ENCODE measurements around the gene HS3ST4.

Gene HS3ST4

DNA sequence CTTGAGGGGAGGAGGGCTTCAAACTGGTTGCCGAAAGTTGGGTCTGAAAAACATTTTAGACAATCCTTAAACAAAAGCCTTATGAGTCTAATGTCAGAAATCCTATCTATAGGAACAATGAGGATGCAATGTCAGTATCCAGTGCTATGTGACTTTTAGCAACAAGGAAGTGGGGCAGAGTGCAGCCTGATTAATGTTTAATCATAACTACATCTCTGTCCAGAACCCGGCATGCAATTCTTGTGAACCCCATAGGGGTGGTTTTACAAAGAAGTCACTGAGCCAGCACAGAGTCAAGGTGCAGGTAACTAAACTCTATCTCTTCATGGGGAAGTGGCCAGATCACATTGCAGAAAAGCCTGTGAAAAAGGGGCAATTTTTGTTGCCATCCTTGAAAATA, 267.5 kb downstream of the HS3ST4 start:
- no peak overlapping the region for H2BK5ac ChIP-seq (ENCODE audit: low read length)
- H3K23ac ChIP-seq (ENCODE audit: low read length): no peak overlapping the region
- no peaks in the 10 kb centered on the region for H3K79me2 ChIP-seq (ENCODE audit: control insufficient read depth, insufficient read depth, low read length)
- H3K18ac ChIP-seq (ENCODE audit: low read length): no peak overlapping the region
- H2BK120ac ChIP-seq (ENCODE audit: low read depth, low read length): no peak overlapping the region
- WGBS (ENCODE audit: extremely low coverage, insufficient coverage, low lambda C conversion rate): no CpG with 5 or more reads among the region's 2 CpGs
- H3K4me3 ChIP-seq (ENCODE audit: low read length): no peak overlapping the region
- H2AK5ac ChIP-seq (ENCODE audit: low read length): no peak overlapping the region
- no peaks in the 10 kb centered on the region for H3K27me3 ChIP-seq (ENCODE audit: insufficient read depth, low read length, poor library complexity)
- H4K5ac ChIP-seq (ENCODE audit: low read length): no peak overlapping the region
- H3K4me1 ChIP-seq (ENCODE audit: control insufficient read depth, low read depth, low read length): no peaks in the 10 kb centered on the region
- H3K27ac ChIP-seq (ENCODE audit: low read depth, low read length): no peak overlapping the region
- H3K56ac ChIP-seq (ENCODE audit: low read length): no peak overlapping the region
- H2BK15ac ChIP-seq (replicated peaks; ENCODE audit: low read depth): no peak overlapping the region
- no peak for DNase-seq
- H3K4ac ChIP-seq (ENCODE audit: low read depth, low read length): no peak overlapping the region
- H3K79me1 ChIP-seq (ENCODE audit: low read length): no peaks in the 10 kb centered on the region
- no peaks in the 10 kb centered on the region for H3K36me3 ChIP-seq (ENCODE audit: control insufficient read depth, insufficient read depth, low read length)
- no peak overlapping the region for H3K9ac ChIP-seq (ENCODE audit: low read length)
- H4K8ac ChIP-seq (ENCODE audit: low read depth, low read length): no peak overlapping the region
- no peak overlapping the region for H3K4me2 ChIP-seq (ENCODE audit: low read length)

DNA sequence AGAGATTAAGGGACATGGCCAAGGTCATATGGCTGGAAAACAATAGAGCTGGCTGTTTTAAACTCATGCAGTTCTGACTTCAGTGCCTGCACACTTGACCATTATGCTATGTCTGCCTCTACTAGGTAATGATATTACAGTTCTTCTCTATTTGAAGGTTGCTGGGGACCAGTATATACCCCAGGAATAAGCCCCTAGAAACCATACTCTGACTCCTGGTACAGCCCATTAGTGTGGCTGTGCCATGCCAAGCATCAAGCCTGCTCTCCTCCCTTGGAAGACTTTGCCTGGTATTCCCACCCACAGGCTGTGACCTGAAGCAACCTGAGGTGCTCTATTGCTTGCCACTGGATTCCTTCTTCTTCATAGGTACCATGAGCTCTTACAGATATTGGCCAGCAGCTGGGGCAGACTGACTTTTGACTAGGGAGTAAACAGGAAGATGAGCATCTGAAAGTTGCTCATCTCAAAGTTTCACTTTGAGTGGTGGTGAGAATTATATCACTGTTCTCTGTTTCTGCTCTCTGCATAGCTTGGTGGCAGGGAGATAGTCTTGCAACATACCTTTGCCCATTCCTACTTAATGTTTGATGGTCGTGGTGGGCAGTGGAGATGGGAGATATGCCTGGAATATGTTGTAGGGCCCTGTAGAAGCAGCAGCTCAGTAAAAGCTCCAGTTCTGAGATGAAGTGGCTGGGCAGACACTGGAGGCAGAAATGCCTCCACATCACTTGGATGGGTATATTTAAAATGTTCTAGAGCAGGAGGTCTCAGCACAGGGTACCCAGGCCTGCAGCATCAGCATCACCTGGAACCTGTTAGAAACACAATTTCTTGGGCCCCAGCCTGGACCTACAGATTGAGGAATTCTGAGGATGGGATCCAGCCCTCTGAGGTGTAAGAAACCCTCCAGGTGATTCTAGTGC, 274.7 kb downstream of the HS3ST4 start:
- Histone ChIP-seq H3K4me1 (ENCODE audit: control insufficient read depth, low read depth, low read length) (no peaks in the 10 kb centered on the region), H3K36me3 (ENCODE audit: control insufficient read depth, insufficient read depth, low read length) (no peaks in the 10 kb centered on the region), H3K23ac (ENCODE audit: low read length) (no peak overlapping the region), H3K79me1 (ENCODE audit: low read length) (no peaks in the 10 kb centered on the region), H3K79me2 (ENCODE audit: control insufficient read depth, insufficient read depth, low read length) (no peaks in the 10 kb centered on the region), H2BK5ac (ENCODE audit: low read length) (no peak overlapping the region), H2BK15ac (replicated peaks; ENCODE audit: low read depth) (no peak overlapping the region), H3K4me2 (ENCODE audit: low read length) (no peak overlapping the region), H3K4me3 (ENCODE audit: low read length) (no peak overlapping the region), H2BK120ac (ENCODE audit: low read depth, low read length) (no peak overlapping the region), H3K4ac (ENCODE audit: low read depth, low read length) (no peak overlapping the region), H3K27ac (ENCODE audit: low read depth, low read length) (no peak overlapping the region), H4K5ac (ENCODE audit: low read length) (no peak overlapping the region), H3K18ac (ENCODE audit: low read length) (no peak overlapping the region), H3K9ac (ENCODE audit: low read length) (no peak overlapping the region), H3K27me3 (ENCODE audit: insufficient read depth, low read length, poor library complexity) (no peaks in the 10 kb centered on the region), H4K8ac (ENCODE audit: low read depth, low read length) (no peak overlapping the region), H3K56ac (ENCODE audit: low read length) (no peak overlapping the region), H2AK5ac (ENCODE audit: low read length) (no peak overlapping the region)
- no peak for DNase-seq
- WGBS (ENCODE audit: extremely low coverage, insufficient coverage, low lambda C conversion rate): no CpG with 5 or more reads among the region's 1 CpG

DNA sequence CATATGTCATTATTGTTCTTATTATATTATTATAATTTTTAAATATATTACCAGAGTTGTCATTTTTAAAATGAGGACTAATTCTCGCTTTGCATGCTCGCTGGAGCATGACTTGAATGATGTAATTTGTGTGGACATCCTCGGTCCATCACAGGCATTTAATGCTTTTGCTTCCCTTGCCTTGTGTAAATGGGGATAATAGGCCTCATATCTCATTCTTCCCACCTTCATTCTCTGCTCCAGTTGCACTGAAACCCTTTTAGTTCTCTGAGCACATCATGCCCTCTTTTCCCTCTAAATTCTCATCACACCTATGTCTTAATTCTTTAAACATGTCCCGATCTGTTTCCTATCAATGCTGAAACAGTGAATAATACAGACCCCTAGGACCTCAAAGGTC, 285.4 kb downstream of the HS3ST4 start:
- DNase-seq: no peak
- no peak overlapping the region for H2BK5ac ChIP-seq (ENCODE audit: low read length)
- WGBS (ENCODE audit: extremely low coverage, insufficient coverage, low lambda C conversion rate): no CpG with 5 or more reads among the region's 4 CpGs
- no peaks in the 10 kb centered on the region for H3K36me3 ChIP-seq (ENCODE audit: control insufficient read depth, insufficient read depth, low read length)
- H3K79me1 ChIP-seq (ENCODE audit: low read length): no peaks in the 10 kb centered on the region
- H3K9ac ChIP-seq (ENCODE audit: low read length): no peak overlapping the region
- H2BK15ac ChIP-seq (replicated peaks; ENCODE audit: low read depth): no peak overlapping the region
- no peak overlapping the region for H3K18ac ChIP-seq (ENCODE audit: low read length)
- H2AK5ac ChIP-seq (ENCODE audit: low read length): no peak overlapping the region
- H4K8ac ChIP-seq (ENCODE audit: low read depth, low read length): no peak overlapping the region
- no peak overlapping the region for H3K27ac ChIP-seq (ENCODE audit: low read depth, low read length)
- no peaks in the 10 kb centered on the region for H3K4me1 ChIP-seq (ENCODE audit: control insufficient read depth, low read depth, low read length)
- H3K4me2 ChIP-seq (ENCODE audit: low read length): no peak overlapping the region
- no peak overlapping the region for H4K5ac ChIP-seq (ENCODE audit: low read length)
- H2BK120ac ChIP-seq (ENCODE audit: low read depth, low read length): no peak overlapping the region
- no peaks in the 10 kb centered on the region for H3K27me3 ChIP-seq (ENCODE audit: insufficient read depth, low read length, poor library complexity)
- H3K4ac ChIP-seq (ENCODE audit: low read depth, low read length): no peak overlapping the region
- H3K23ac ChIP-seq (ENCODE audit: low read length): no peak overlapping the region
- no peaks in the 10 kb centered on the region for H3K79me2 ChIP-seq (ENCODE audit: control insufficient read depth, insufficient read depth, low read length)
- no peak overlapping the region for H3K4me3 ChIP-seq (ENCODE audit: low read length)
- no peak overlapping the region for H3K56ac ChIP-seq (ENCODE audit: low read length)

DNA sequence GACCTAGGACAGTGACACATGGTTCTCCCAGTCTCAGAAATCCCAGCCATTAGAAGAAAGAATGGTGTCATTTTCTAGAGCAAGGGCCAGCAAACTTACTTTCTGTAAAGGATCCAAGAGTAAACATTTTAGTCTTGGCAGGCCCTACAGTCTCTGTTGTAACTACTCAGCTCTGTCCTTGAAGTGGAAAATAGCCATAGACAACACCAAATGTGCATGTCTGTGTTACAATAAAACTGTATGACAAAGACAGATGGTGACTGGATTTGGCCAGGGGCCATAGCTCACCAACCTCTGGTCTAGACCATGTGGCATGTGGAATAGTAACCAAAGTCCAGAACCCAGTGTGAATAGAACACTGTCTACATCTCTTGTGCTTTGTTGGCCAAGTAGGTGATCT, 286.5 kb downstream of the HS3ST4 start:
- Histone ChIP-seq H3K79me1 (ENCODE audit: low read length) (no peaks in the 10 kb centered on the region), H3K4me2 (ENCODE audit: low read length) (no peak overlapping the region), H3K27ac (ENCODE audit: low read depth, low read length) (no peak overlapping the region), H3K56ac (ENCODE audit: low read length) (no peak overlapping the region), H3K4me3 (ENCODE audit: low read length) (no peak overlapping the region), H3K23ac (ENCODE audit: low read length) (no peak overlapping the region), H2BK5ac (ENCODE audit: low read length) (no peak overlapping the region), H2AK5ac (ENCODE audit: low read length) (no peak overlapping the region), H3K18ac (ENCODE audit: low read length) (no peak overlapping the region), H4K8ac (ENCODE audit: low read depth, low read length) (no peak overlapping the region), H2BK15ac (replicated peaks; ENCODE audit: low read depth) (no peak overlapping the region), H2BK120ac (ENCODE audit: low read depth, low read length) (no peak overlapping the region), H3K27me3 (ENCODE audit: insufficient read depth, low read length, poor library complexity) (no peaks in the 10 kb centered on the region), H3K9ac (ENCODE audit: low read length) (no peak overlapping the region), H3K4me1 (ENCODE audit: control insufficient read depth, low read depth, low read length) (no peaks in the 10 kb centered on the region), H3K4ac (ENCODE audit: low read depth, low read length) (no peak overlapping the region), H4K5ac (ENCODE audit: low read length) (no peak overlapping the region), H3K36me3 (ENCODE audit: control insufficient read depth, insufficient read depth, low read length) (no peaks in the 10 kb centered on the region), H3K79me2 (ENCODE audit: control insufficient read depth, insufficient read depth, low read length) (no peaks in the 10 kb centered on the region)
- no peak for DNase-seq

DNA sequence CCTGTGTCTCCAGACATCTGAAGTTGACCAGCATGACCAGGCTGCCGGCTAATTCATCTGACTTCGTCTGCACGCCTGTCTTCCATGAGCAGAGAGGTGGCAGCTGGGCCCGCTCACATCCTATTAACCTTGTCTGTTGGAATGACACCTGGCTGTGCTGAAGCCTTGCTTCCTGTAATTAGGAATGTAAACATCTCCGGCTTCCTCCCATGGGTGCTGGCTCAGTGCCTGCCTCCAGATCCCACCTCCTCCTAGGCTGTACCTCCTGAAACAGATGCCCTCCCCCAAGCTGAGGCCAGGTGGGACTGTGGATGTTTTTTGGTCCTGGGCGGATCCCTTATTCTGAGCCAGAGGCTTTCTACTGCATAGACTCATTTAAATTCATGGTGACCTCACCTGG, 296.3 kb downstream of the HS3ST4 start:
- H4K5ac ChIP-seq (ENCODE audit: low read length): no peak overlapping the region
- H3K27me3 ChIP-seq (ENCODE audit: insufficient read depth, low read length, poor library complexity): no peaks in the 10 kb centered on the region
- WGBS (ENCODE audit: extremely low coverage, insufficient coverage, low lambda C conversion rate): no CpG with 5 or more reads among the region's 6 CpGs
- no peak overlapping the region for H3K4me3 ChIP-seq (ENCODE audit: low read length)
- H2BK120ac ChIP-seq (ENCODE audit: low read depth, low read length): no peak overlapping the region
- no peaks in the 10 kb centered on the region for H3K79me2 ChIP-seq (ENCODE audit: control insufficient read depth, insufficient read depth, low read length)
- no peak overlapping the region for H3K18ac ChIP-seq (ENCODE audit: low read length)
- DNase-seq: peak; percentile 45
- no peak overlapping the region for H3K4ac ChIP-seq (ENCODE audit: low read depth, low read length)
- H3K79me1 ChIP-seq (ENCODE audit: low read length): no peaks in the 10 kb centered on the region
- H2AK5ac ChIP-seq (ENCODE audit: low read length): no peak overlapping the region
- no peak overlapping the region for H2BK5ac ChIP-seq (ENCODE audit: low read length)
- peak overlapping the region; percentile 3 for H3K23ac ChIP-seq (ENCODE audit: low read length)
- no peaks in the 10 kb centered on the region for H3K36me3 ChIP-seq (ENCODE audit: control insufficient read depth, insufficient read depth, low read length)
- H2BK15ac ChIP-seq (replicated peaks; ENCODE audit: low read depth): no peak overlapping the region
- peak overlapping the region; percentile 6 for H3K56ac ChIP-seq (ENCODE audit: low read length)
- H3K9ac ChIP-seq (ENCODE audit: low read length): no peak overlapping the region
- H3K27ac ChIP-seq (ENCODE audit: low read depth, low read length): no peak overlapping the region
- no peak overlapping the region for H4K8ac ChIP-seq (ENCODE audit: low read depth, low read length)
- peaks cover 5% of the 10 kb centered on the region for H3K4me1 ChIP-seq (ENCODE audit: control insufficient read depth, low read depth, low read length)
- no peak overlapping the region for H3K4me2 ChIP-seq (ENCODE audit: low read length)

DNA sequence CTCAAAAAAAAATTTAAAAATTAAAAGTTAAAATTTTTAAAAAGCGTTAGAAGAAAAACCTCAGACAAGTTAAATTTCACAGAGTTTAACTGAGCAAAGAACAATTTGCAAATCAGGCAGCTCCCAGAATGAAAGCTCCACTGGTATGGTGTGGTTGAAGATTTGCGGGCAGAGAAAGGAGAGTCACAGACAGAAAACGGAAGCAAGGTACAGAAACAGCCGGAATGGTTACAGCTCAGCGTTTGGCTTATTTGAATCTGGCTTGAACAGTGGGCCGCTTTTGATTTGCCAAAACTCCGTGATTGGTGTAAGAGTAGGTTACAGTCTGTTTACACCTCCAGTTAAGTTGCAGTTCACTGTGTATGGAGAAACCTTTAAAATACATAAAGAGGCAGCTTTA, 297.1 kb downstream of the HS3ST4 start:
- no peak overlapping the region for H3K4me3 ChIP-seq (ENCODE audit: low read length)
- no CpG with 5 or more reads among the region's 7 CpGs for WGBS (ENCODE audit: extremely low coverage, insufficient coverage, low lambda C conversion rate)
- no peaks in the 10 kb centered on the region for H3K27me3 ChIP-seq (ENCODE audit: insufficient read depth, low read length, poor library complexity)
- H2AK5ac ChIP-seq (ENCODE audit: low read length): no peak overlapping the region
- no peak overlapping the region for H2BK5ac ChIP-seq (ENCODE audit: low read length)
- H3K4ac ChIP-seq (ENCODE audit: low read depth, low read length): no peak overlapping the region
- no peak for DNase-seq
- H2BK120ac ChIP-seq (ENCODE audit: low read depth, low read length): no peak overlapping the region
- H2BK15ac ChIP-seq (replicated peaks; ENCODE audit: low read depth): no peak overlapping the region
- H3K79me1 ChIP-seq (ENCODE audit: low read length): no peaks in the 10 kb centered on the region
- no peak overlapping the region for H4K5ac ChIP-seq (ENCODE audit: low read length)
- no peak overlapping the region for H3K4me2 ChIP-seq (ENCODE audit: low read length)
- no peak overlapping the region for H3K23ac ChIP-seq (ENCODE audit: low read length)
- H3K9ac ChIP-seq (ENCODE audit: low read length): no peak overlapping the region
- H4K8ac ChIP-seq (ENCODE audit: low read depth, low read length): no peak overlapping the region
- no peaks in the 10 kb centered on the region for H3K79me2 ChIP-seq (ENCODE audit: control insufficient read depth, insufficient read depth, low read length)
- H3K27ac ChIP-seq (ENCODE audit: low read depth, low read length): no peak overlapping the region
- peak overlapping the region; percentile 37 for H3K56ac ChIP-seq (ENCODE audit: low read length)
- H3K4me1 ChIP-seq (ENCODE audit: control insufficient read depth, low read depth, low read length): peaks cover 5% of the 10 kb centered on the region
- H3K18ac ChIP-seq (ENCODE audit: low read length): peak overlapping the region; percentile 35
- H3K36me3 ChIP-seq (ENCODE audit: control insufficient read depth, insufficient read depth, low read length): no peaks in the 10 kb centered on the region
